GM11168 (cell line): ENCODE measurements around the gene OR1I1.

Experiments used
- in situ Hi-C: fragments of 300-500 bp; cut with MboI; formaldehyde crosslinking; loops from one replicate; pipeline ENCODE4 v1.12.0; 2022; ENCODE audit warnings: low sequenced_read_pairs; ENCODE audit not compliant: unreplicated experiment

OR1I1 gene

GRCh38 chr19:15096223-15096622 is 14.2 kb downstream of the OR1I1 start:
- in situ Hi-C loops, result loop anchor here (10.0 kb wide), 1 partner anchor 59 kb away; no protein-coding TSS in a partner anchor

GRCh38 chr19:15097980-15098379 is 16.0 kb downstream of the OR1I1 start:
- in situ Hi-C loops, result loop anchor here (10.0 kb wide), 1 partner anchor 57 kb away; no protein-coding TSS in a partner anchor

GRCh38 chr19:15098460-15098859 is 16.4 kb downstream of the OR1I1 start:
- in situ Hi-C loops, result loop anchor here (10.0 kb wide), 1 partner anchor 56 kb away; no protein-coding TSS in a partner anchor

- in situ Hi-C loops, result loop anchor here (10.0 kb wide), 1 partner anchor 56 kb away; no protein-coding TSS in a partner anchor
Observed at GRCh38 chr19:15099017-15099582, 17.1 kb downstream of the OR1I1 start.

- in situ Hi-C loops, result no loop called here
Observed at GRCh38 chr19:15101479-15102082, 19.6 kb downstream of the OR1I1 start.

- in situ Hi-C loops, result no loop called here
Observed at GRCh38 chr19:15104003-15104402, 22.0 kb downstream of the OR1I1 start.

- in situ Hi-C loops, result no loop called here
Observed at GRCh38 chr19:15104411-15104810, 22.4 kb downstream of the OR1I1 start.

GRCh38 chr19:15105044-15105443 is 23.0 kb downstream of the OR1I1 start:
- in situ Hi-C loops, result no loop called here

- in situ Hi-C loops, result no loop called here
Observed at GRCh38 chr19:15107061-15108010, 25.3 kb downstream of the OR1I1 start, which contains the start of gene SYDE1. Gene SYDE1 (plus strand): TSS chr19:15107401. CDS start chr19:15107434, 33 bp downstream.

- in situ Hi-C loops, result no loop called here
Observed at GRCh38 chr19:15108145-15108844, 26.3 kb downstream of the OR1I1 start.

GRCh38 chr19:15108845-15109767 is 27.1 kb downstream of the OR1I1 start:
- in situ Hi-C loops, result no loop called here

GRCh38 chr19:15109768-15110417 is 27.9 kb downstream of the OR1I1 start:
- in situ Hi-C loops, result no loop called here

- in situ Hi-C loops, result no loop called here
Observed at GRCh38 chr19:15110418-15110815, 28.4 kb downstream of the OR1I1 start.

GRCh38 chr19:15111758-15112157 is 29.7 kb downstream of the OR1I1 start:
- in situ Hi-C loops, result no loop called here

- in situ Hi-C loops, result no loop called here
Observed at GRCh38 chr19:15112385-15112784, 30.4 kb downstream of the OR1I1 start.

- in situ Hi-C loops, result no loop called here
Observed at GRCh38 chr19:15113245-15114152, 31.5 kb downstream of the OR1I1 start.

GRCh38 chr19:15114153-15114540 is 32.1 kb downstream of the OR1I1 start:
- in situ Hi-C loops, result no loop called here

- in situ Hi-C loops, result no loop called here
Observed at GRCh38 chr19:15115080-15115479, 33.1 kb downstream of the OR1I1 start.
